Heart left ventricle (tissue), 13 donors: ENCODE data around the gene DOCK1.

ENCODE experiments used
- CTCF ChIP-seq, 12 donors: fragments of 200-600 bp; sonication (generic) in 4 of 12; IDR thresholded peaks; one replicate each; pipeline versions ENCODE4 v1.5.0 to v1.8.0; 2018 to 2022; ENCODE audit warnings: antibody characterized with exemption in 12 of 12, mild to moderate bottlenecking in 5 of 12
- POLR2A ChIP-seq, 2 donors: fragments of 450-650 bp; IDR thresholded peaks; one replicate each; pipeline ENCODE4 v1.6.1; 2017; ENCODE audit warnings: antibody characterized with exemption in 2 of 2, mild to moderate bottlenecking in 2 of 2, moderate library complexity in 2 of 2
- donor health status: ischemic (EF 13 %, LVEDD 7.1; RV severe dilation, severe dysfunction).
- donor health status: DM: no; HTN: yes; CAD: no.
- donor health status: DM: no; HTN: no; CAD: no.
- donor health status: ischemic (EF 25% LVEDD 6.9; RV normal size, moderate dysfunction).
- donor health status: ischemic (EF 25% LVEDD 5.7; RV mildly dilated, moderate dysfunction).
- donor health status: ischemic (EF 35%, LVEDD 5.7; RV mildly dilated, moderate dysfunction).
- donor health status: nonischemic (EF 11% LVEDD 7.7; RV severe dilation, severe dysfunction).
- donor health status: DM: yes; HTN: yes; CAD: no.
- donor health status: PGD.
- donor health status: ischemic (EF 29% LVEDD 5.4; RV normal size, mild dysfunction).
- donor health status: nonischemic (EF 23%, LVEDD 6.1; RV moderate dilation, normal function).

- TF ChIP-seq POLR2A (IDR thresholded peaks at IDR 0.05), result no peak
- TF ChIP-seq CTCF (IDR thresholded peaks at IDR 0.05), result no peak
Measured at GRCh38 chr10:127028556-127028955, 123.3 kb downstream of the DOCK1 start.
